Type B pancreatic cell (in vitro differentiated cells): ENCODE measurements around the gene VPS33A. TPM values are rescaled to one million over a fixed set of nuclear protein-coding genes. Genes with fewer than 3 reads are reported as not detected.

Source experiments
- DNase-seq: peaks from one replicate; pipeline ENCODE4 v3.0.0; 2021; ENCODE audit warnings: mixed read lengths; ENCODE audit not compliant: unreplicated experiment; ENCODE audit errors: extremely low spot score
- H3K27ac Mint-ChIP-seq: 2 replicates; pipeline ENCODE4 v1.8.0; 2021; ENCODE audit warnings: mild to moderate bottlenecking, mixed read lengths
- H3K27me3 Mint-ChIP-seq: 2 replicates; pipeline ENCODE4 v1.8.0; 2021; ENCODE audit warnings: mixed read lengths
- H3K36me3 Mint-ChIP-seq: 2 replicates; pipeline ENCODE4 v1.8.0; 2021; ENCODE audit warnings: mixed read lengths
- H3K4me1 Mint-ChIP-seq: one replicate; pipeline ENCODE4 v1.8.0; 2021; ENCODE audit warnings: mixed read lengths; ENCODE audit not compliant: unreplicated experiment
- H3K4me3 Mint-ChIP-seq: 2 replicates; pipeline ENCODE4 v1.8.0; 2021; ENCODE audit warnings: mild to moderate bottlenecking, mixed read lengths
- H3K9me3 Mint-ChIP-seq: 2 replicates; pipeline ENCODE4 v1.8.0; 2021; ENCODE audit warnings: mixed read lengths
- total RNA-seq: library from RNA; stranded (reverse); gene quantifications from 2 replicates; pipeline ENCODE4 v1.2.1, GENCODE V29; 2021; ENCODE audit warnings: low replicate concordance
- TF ChIP-seq, protein P1 (sequence below): fragments of 200-600 bp; sonication (generic); conservative IDR thresholded peaks from 2 replicates; pipeline ENCODE4 v1.5.0; 2021; ENCODE audit warnings: antibody characterized with exemption, mild to moderate bottlenecking

VPS33A gene
- total RNA-seq, 1 donor from 2014 or later, result 33.0 TPM

DNA sequence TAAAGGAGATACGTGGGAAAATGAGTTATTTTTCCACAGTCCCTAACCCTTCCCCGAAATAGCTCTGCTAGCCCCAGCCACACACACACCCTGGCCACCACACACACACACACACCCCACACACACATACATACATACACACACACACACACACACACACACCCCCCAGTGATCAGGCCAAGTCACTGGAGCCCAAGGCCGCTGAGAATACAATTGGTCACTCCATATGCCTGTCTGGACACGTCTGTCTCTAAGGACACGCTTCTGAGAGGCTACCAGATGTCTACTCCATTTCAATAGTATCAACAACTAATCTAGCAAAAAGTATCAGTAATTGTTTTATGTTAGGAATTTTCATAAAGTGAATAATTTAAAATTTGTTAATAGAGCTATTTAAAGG, 27.4 kb downstream of the VPS33A start:
- H3K27ac Mint-ChIP-seq, result no peak overlapping the region
- H3K9me3 Mint-ChIP-seq, result no peaks in the 10 kb centered on the region

DNA sequence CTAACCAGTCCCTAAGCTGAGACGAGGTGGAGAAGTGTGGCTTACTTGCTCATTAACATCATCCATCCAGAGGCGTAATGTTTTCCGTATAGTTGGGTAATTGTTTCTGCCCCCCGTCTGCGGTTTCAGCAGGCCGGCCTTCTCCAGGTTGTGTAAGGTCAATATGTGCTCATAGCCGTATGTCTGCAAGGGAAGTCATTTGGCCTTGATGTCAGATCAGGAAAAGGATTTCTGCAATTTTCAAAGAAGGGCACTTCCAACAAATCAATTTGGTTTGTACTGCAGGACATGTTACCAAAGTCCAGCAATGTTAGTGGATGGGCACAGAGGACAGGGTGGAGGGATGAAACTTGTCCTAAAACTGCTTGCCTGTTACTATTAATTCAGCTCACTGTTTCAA, 30.6 kb downstream of the VPS33A start:
- H3K27ac Mint-ChIP-seq, result no peak overlapping the region
- no peaks in the 10 kb centered on the region for H3K27me3 Mint-ChIP-seq
- H3K4me1 Mint-ChIP-seq, result no peaks in the 10 kb centered on the region
- peaks cover 13% of the 10 kb centered on the region for H3K36me3 Mint-ChIP-seq
- TF ChIP-seq, protein P1, sequence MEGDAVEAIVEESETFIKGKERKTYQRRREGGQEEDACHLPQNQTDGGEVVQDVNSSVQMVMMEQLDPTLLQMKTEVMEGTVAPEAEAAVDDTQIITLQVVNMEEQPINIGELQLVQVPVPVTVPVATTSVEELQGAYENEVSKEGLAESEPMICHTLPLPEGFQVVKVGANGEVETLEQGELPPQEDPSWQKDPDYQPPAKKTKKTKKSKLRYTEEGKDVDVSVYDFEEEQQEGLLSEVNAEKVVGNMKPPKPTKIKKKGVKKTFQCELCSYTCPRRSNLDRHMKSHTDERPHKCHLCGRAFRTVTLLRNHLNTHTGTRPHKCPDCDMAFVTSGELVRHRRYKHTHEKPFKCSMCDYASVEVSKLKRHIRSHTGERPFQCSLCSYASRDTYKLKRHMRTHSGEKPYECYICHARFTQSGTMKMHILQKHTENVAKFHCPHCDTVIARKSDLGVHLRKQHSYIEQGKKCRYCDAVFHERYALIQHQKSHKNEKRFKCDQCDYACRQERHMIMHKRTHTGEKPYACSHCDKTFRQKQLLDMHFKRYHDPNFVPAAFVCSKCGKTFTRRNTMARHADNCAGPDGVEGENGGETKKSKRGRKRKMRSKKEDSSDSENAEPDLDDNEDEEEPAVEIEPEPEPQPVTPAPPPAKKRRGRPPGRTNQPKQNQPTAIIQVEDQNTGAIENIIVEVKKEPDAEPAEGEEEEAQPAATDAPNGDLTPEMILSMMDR, result no peak
- H3K9me3 Mint-ChIP-seq, result no peaks in the 10 kb centered on the region
- no peak for DNase-seq
- no peak overlapping the region for H3K4me3 Mint-ChIP-seq

More for the DNA sequence above, 27.4 kb downstream of the VPS33A start:
- no peaks in the 10 kb centered on the region for H3K27me3 Mint-ChIP-seq
- H3K4me3 Mint-ChIP-seq, result no peak overlapping the region
- DNase-seq, result no peak
- TF ChIP-seq, protein P1, result no peak
- H3K36me3 Mint-ChIP-seq, result peaks cover 13% of the 10 kb centered on the region
- H3K4me1 Mint-ChIP-seq, result no peaks in the 10 kb centered on the region

DNA sequence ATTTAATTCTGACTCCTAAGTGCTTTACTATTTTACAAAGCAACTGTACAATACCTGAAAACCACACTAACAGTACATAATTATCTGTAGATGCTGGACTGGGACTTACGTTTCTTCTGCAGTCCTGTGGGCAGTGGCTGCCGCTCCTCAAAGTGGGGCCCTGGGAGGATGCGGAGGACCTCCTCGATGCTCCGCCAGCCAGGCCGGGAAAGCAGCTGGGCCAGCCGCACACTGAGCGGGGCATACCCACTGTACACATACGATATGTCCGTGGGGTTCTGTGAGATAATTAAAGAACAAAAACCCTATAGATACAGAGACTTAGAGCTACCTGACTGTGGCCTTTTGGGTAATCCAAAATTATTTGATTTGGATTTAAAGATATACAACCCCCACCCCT, 33.6 kb downstream of the VPS33A start:
- H3K4me3 Mint-ChIP-seq, result no peak overlapping the region
- no peak overlapping the region for H3K27ac Mint-ChIP-seq
- no peaks in the 10 kb centered on the region for H3K27me3 Mint-ChIP-seq
- DNase-seq, result no peak
- no peaks in the 10 kb centered on the region for H3K4me1 Mint-ChIP-seq
- TF ChIP-seq, protein P1, result no peak
- H3K36me3 Mint-ChIP-seq, result peaks cover 3% of the 10 kb centered on the region
- no peaks in the 10 kb centered on the region for H3K9me3 Mint-ChIP-seq

DNA sequence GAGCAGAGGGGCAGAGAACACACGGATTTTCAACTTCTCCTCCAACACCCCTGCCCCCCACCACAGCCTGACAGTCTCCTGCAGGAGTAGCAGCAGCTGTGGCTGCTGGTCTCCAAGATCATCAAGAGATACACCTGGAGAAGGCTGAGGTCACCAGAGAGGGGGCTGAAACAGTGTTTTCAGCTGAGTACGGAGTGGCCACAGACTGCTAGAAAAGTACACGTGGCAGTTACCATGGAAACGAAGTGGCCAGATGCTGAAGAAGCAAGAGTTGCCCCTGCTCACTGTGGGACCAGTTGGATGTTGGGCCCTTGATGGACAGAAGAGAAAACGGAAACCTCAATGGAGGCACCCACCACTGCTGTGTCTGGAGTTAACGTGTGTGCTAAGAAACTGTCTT, 35.5 kb downstream of the VPS33A start:
- no peak for DNase-seq
- TF ChIP-seq, protein P1, result no peak

DNA sequence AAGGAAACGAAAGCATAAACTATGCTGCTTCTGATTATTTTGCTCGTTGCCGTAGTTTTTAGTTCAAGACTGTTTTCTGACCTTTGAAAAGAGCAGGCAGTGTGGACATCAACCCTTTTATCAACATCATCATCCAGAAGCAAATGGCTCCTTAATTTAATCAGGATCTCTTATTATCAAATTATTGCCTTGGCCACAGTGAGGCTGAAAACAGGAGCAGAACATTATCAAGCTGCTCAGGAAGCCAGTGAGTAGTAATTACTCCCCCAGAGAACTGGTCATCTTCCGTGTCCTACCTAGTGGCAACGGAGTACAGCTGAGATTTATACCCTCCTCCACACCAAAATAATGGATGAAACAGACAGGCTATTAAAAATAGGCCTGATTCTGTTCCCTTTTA, 38.2 kb downstream of the VPS33A start:
- DNase-seq, result no peak

More for the DNA sequence above, 35.5 kb downstream of the VPS33A start:
- Mint-ChIP-seq H3K36me3 (peaks cover 3% of the 10 kb centered on the region), H3K27ac (no peak overlapping the region), H3K4me3 (no peak overlapping the region), H3K4me1 (no peaks in the 10 kb centered on the region), H3K27me3 (no peaks in the 10 kb centered on the region), H3K9me3 (no peaks in the 10 kb centered on the region)

More for the DNA sequence above, 38.2 kb downstream of the VPS33A start:
- Mint-ChIP-seq H3K27me3 (no peaks in the 10 kb centered on the region), H3K4me3 (no peak overlapping the region), H3K36me3 (peaks cover 11% of the 10 kb centered on the region), H3K9me3 (no peaks in the 10 kb centered on the region), H3K4me1 (peaks cover 10% of the 10 kb centered on the region), H3K27ac (no peak overlapping the region)
- TF ChIP-seq, protein P1, result no peak
